KMS-11 (cell line): ENCODE data around the gene ASB18.

ENCODE experiments used
- H2AFZ ChIP-seq: fragments of 200-600 bp; sonication (generic); 2 replicates; pipeline ENCODE4 v1.6.1; 2016; ENCODE audit warnings: antibody characterized with exemption, mixed run types, low read depth
- H3K27ac ChIP-seq: fragments of 200-600 bp; sonication (generic); 2 replicates; pipeline ENCODE4 v1.6.1; 2016; ENCODE audit warnings: mild to moderate bottlenecking, mixed run types
- H3K27me3 ChIP-seq: fragments of 200-600 bp; sonication (generic); 2 replicates; pipeline ENCODE4 v1.6.1; 2017; ENCODE audit warnings: mild to moderate bottlenecking, low read depth, mixed run types, moderate library complexity; ENCODE audit not compliant: insufficient read depth
- H3K36me3 ChIP-seq: fragments of 200-600 bp; sonication (generic); 2 replicates; pipeline ENCODE4 v1.6.1; 2017; ENCODE audit warnings: mild to moderate bottlenecking, mixed run types; ENCODE audit not compliant: insufficient read depth
- H3K4me1 ChIP-seq: fragments of 200-600 bp; sonication (generic); 2 replicates; pipeline ENCODE4 v1.6.1; 2016; ENCODE audit warnings: mild to moderate bottlenecking, low read depth, mixed run types; ENCODE audit not compliant: poor library complexity, severe bottlenecking
- H3K4me2 ChIP-seq: fragments of 200-600 bp; sonication (generic); 2 replicates; pipeline ENCODE4 v1.7.0; 2016; ENCODE audit warnings: mild to moderate bottlenecking, mixed run types
- H3K4me3 ChIP-seq: fragments of 200-600 bp; sonication (generic); IDR thresholded peaks from 2 replicates; pipeline ENCODE4 v1.6.1; 2017; ENCODE audit warnings: low read depth, low read length, mixed read lengths; ENCODE audit not compliant: insufficient read depth
- H3K79me2 ChIP-seq: fragments of 200-600 bp; sonication (generic); 2 replicates; pipeline ENCODE4 v1.6.1; 2016; ENCODE audit warnings: low read depth, mixed run types; ENCODE audit not compliant: insufficient read depth
- H3K9ac ChIP-seq: fragments of 200-600 bp; sonication (generic); 2 replicates; pipeline ENCODE4 v1.6.1; 2016; ENCODE audit warnings: mild to moderate bottlenecking, mixed run types
- H4K20me1 ChIP-seq: fragments of 200-600 bp; sonication (generic); 2 replicates; pipeline ENCODE4 v1.6.1; 2016; ENCODE audit warnings: mild to moderate bottlenecking, mixed run types; ENCODE audit not compliant: insufficient read depth
- CTCF ChIP-seq: fragments of 200-600 bp; sonication (generic); conservative IDR thresholded peaks from 2 replicates; pipeline ENCODE4 v1.6.1; 2017; ENCODE audit warnings: low read depth, mild to moderate bottlenecking, antibody characterized with exemption, low read length, moderate library complexity, mixed read lengths

Gene ASB18

GRCh38 chr2:236264256-236264655 is at the start of gene ASB18:
ASB18 (minus strand) TSS chr2:236264406; CDS start chr2:236264345, 61 bp downstream.
- no peak for TF ChIP-seq CTCF
- Histone ChIP-seq H2AFZ (no peak within 1 kb of the TSS), H3K4me3 (no peak within 1 kb of the TSS), H3K4me2 (no peak within 1 kb of the TSS), H4K20me1 (no peaks in the 10 kb centered on the region), H3K4me1 (no peaks in the 10 kb centered on the region), H3K36me3 (no peaks in the 10 kb centered on the region), H3K9ac (no peak within 1 kb of the TSS), H3K79me2 (no peaks in the 10 kb centered on the region), H3K27ac (no peak within 1 kb of the TSS), H3K27me3 (no peaks in the 10 kb centered on the region)

- no peak overlapping the region for H3K9ac ChIP-seq
- no peak overlapping the region for H3K27ac ChIP-seq
- no peak overlapping the region for H3K4me2 ChIP-seq
- H3K4me1 ChIP-seq: no peaks in the 10 kb centered on the region
- TF ChIP-seq CTCF: no peak
- H4K20me1 ChIP-seq: no peaks in the 10 kb centered on the region
- no peaks in the 10 kb centered on the region for H3K36me3 ChIP-seq
- H3K4me3 ChIP-seq: no peak overlapping the region
- no peaks in the 10 kb centered on the region for H3K27me3 ChIP-seq
- no peak overlapping the region for H2AFZ ChIP-seq
- no peaks in the 10 kb centered on the region for H3K79me2 ChIP-seq
These were observed 47.1 kb upstream of the ASB18 start for GRCh38 chr2:236311286-236311685.

GRCh38 chr2:236309669-236310029 is 45.4 kb upstream of the ASB18 start:
- H3K27me3 ChIP-seq: no peaks in the 10 kb centered on the region
- H3K36me3 ChIP-seq: no peaks in the 10 kb centered on the region
- no peak overlapping the region for H3K9ac ChIP-seq
- no peak overlapping the region for H3K27ac ChIP-seq
- H3K4me1 ChIP-seq: no peaks in the 10 kb centered on the region
- no peaks in the 10 kb centered on the region for H3K79me2 ChIP-seq
- H3K4me3 ChIP-seq: no peak overlapping the region
- H3K4me2 ChIP-seq: no peak overlapping the region
- TF ChIP-seq CTCF: no peak; the same call in 1 of the 2 replicates
- no peaks in the 10 kb centered on the region for H4K20me1 ChIP-seq
- H2AFZ ChIP-seq: no peak overlapping the region

- Histone ChIP-seq H2AFZ (no peak overlapping the region), H3K4me3 (no peak overlapping the region), H3K27me3 (no peaks in the 10 kb centered on the region), H3K79me2 (no peaks in the 10 kb centered on the region), H3K4me1 (no peaks in the 10 kb centered on the region), H3K9ac (no peak overlapping the region), H4K20me1 (no peaks in the 10 kb centered on the region), H3K4me2 (no peak overlapping the region), H3K27ac (no peak overlapping the region), H3K36me3 (no peaks in the 10 kb centered on the region)
- TF ChIP-seq CTCF: no peak
These were observed 44.9 kb upstream of the ASB18 start for GRCh38 chr2:236308855-236309668.
